Prostate gland (tissue), 2 donors: ENCODE data around the gene TMEM44.

Experiments used
- CTCF ChIP-seq, 4 experiments: fragments of 200-600 bp in 2 of 4; fragments of 450-650 bp in 2 of 4; sonication (generic) in 2 of 4; IDR thresholded peaks; 1 replicate in 3 of 4; 2 replicates in 1 of 4; pipeline ENCODE4 v1.5.1; 2016 to 2019; ENCODE audit warnings: antibody characterized with exemption in 4 of 4, mild to moderate bottlenecking in 2 of 4, moderate library complexity in 2 of 4
- POLR2A ChIP-seq: fragments of 450-650 bp; IDR thresholded peaks from one replicate; pipeline ENCODE4 v1.6.1; 2016; ENCODE audit warnings: antibody characterized with exemption, mild to moderate bottlenecking

GRCh38 chr3:194664857-194665256 lies 31.6 kb upstream of the TMEM44 start:
- TF ChIP-seq CTCF (IDR thresholded peaks at IDR 0.05) (no peak), POLR2A (no peak)
